ENCODE results near the gene FN3KRP.

Gene FN3KRP

DNA sequence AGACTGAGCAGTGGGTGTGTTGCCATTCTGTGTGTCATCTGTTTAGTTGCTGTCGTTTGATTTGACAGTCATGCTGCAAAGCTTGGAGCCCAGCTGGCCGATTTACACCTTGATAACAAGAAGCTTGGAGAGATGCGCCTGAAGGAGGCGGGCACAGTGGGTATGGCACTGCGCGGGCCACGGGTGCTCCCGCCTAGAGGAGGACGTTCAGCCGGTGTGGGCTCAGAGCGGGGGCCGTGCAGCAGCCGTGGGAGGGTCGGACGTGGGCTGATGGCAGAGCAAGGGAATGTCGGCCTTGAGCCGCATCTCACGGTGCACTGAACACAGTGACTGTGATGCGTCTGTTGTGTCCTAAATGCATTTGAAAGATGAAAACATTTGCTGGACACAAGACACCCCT is 3.7 kb downstream of the FN3KRP start:
- H3K36me3 ChIP-seq (ENCODE audit: control insufficient read depth, insufficient read depth, low read length), result peaks cover 10% of the 10 kb centered on the region
- DNase-seq (ENCODE audit: extremely low read depth, insufficient read length), result no peak
- TF ChIP-seq CTCF (IDR thresholded peaks at IDR 0.05; ENCODE audit: insufficient read depth, low read length, poor library complexity, severe bottlenecking), result no peak
- H3K4me3 ChIP-seq (replicated peaks; ENCODE audit: low read depth, low read length), result no peak overlapping the region
- H3K27me3 ChIP-seq (replicated peaks; ENCODE audit: control insufficient read depth, insufficient read depth, low read length), result no peaks in the 10 kb centered on the region

DNA sequence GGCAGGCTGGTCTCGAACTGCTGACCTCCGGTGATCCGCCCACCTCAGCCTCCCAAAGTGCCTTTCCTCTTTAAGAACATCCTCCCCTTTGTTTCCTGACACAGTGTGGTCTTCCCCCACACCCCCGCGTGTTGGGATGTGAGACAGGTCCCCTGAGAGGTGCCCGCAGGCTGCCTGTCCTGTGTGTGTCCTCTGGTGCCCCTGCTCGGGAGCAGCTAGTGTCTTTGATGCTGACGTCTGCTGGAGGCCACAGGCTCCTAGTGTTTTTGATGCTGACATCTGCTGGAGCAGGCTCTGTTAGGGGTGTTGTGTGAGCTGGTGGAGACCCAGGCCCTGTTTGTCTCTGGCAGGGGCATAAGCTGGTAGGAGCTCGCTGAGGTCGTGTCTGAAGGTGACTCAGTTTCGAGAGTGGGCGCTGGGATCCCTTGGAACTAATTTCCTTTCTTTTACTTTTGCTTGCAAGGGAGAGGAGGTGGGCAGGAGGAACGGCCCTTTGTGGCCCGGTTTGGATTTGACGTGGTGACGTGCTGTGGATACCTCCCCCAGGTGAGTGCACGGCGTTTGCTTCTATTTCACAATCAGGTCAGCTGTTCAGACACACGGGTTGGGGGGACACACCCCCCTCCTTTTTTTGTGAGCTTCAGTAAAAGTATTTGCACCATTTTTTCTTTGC is 6.0 kb downstream of the FN3KRP start:
- no peak for DNase-seq (ENCODE audit: extremely low read depth, insufficient read length)
- H3K4me3 ChIP-seq (replicated peaks; ENCODE audit: low read depth, low read length), result no peak overlapping the region
- no peak for TF ChIP-seq CTCF (IDR thresholded peaks at IDR 0.05; ENCODE audit: insufficient read depth, low read length, poor library complexity, severe bottlenecking)
- peaks cover 17% of the 10 kb centered on the region for H3K36me3 ChIP-seq (ENCODE audit: control insufficient read depth, insufficient read depth, low read length)
- no peaks in the 10 kb centered on the region for H3K27me3 ChIP-seq (replicated peaks; ENCODE audit: control insufficient read depth, insufficient read depth, low read length)

GRCh38 chr17:82723169-82723807 is 6.8 kb downstream of the FN3KRP start:
- Histone ChIP-seq H3K4me3 (replicated peaks; ENCODE audit: low read depth, low read length) (no peak overlapping the region), H3K27me3 (replicated peaks; ENCODE audit: control insufficient read depth, insufficient read depth, low read length) (no peaks in the 10 kb centered on the region), H3K36me3 (ENCODE audit: control insufficient read depth, insufficient read depth, low read length) (peaks cover 17% of the 10 kb centered on the region)
- no peak for TF ChIP-seq CTCF (IDR thresholded peaks at IDR 0.05; ENCODE audit: insufficient read depth, low read length, poor library complexity, severe bottlenecking)
- no peak for DNase-seq (ENCODE audit: extremely low read depth, insufficient read length)

DNA sequence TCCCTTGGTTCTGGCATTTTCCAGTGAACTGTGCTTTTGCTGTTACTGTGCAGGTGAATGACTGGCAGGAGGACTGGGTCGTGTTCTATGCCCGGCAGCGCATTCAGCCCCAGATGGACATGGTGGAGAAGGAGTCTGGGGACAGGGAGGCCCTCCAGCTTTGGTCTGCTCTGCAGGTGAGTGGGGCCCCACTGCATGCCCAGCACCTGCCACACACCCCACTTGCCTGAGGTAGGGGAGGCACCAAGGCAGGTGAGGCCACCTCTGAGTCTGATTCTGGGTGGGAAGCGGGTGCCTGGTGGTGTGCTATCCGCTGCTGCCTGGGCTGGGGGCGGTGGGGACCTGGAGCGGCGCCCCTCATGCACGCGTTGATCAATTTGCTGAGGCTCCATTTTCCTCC is 9.9 kb downstream of the FN3KRP start:
- H3K36me3 ChIP-seq (ENCODE audit: control insufficient read depth, insufficient read depth, low read length), result peaks cover 21% of the 10 kb centered on the region
- no peak for DNase-seq (ENCODE audit: extremely low read depth, insufficient read length)
- no peak for TF ChIP-seq CTCF (IDR thresholded peaks at IDR 0.05; ENCODE audit: insufficient read depth, low read length, poor library complexity, severe bottlenecking)

GRCh38 chr17:82729479-82730260 is 13.2 kb downstream of the FN3KRP start:
- Histone ChIP-seq H3K27me3 (replicated peaks; ENCODE audit: control insufficient read depth, insufficient read depth, low read length) (no peaks in the 10 kb centered on the region), H3K36me3 (ENCODE audit: control insufficient read depth, insufficient read depth, low read length) (peaks cover 20% of the 10 kb centered on the region), H3K4me3 (replicated peaks; ENCODE audit: low read depth, low read length) (no peak overlapping the region)
- no peak for TF ChIP-seq CTCF (IDR thresholded peaks at IDR 0.05; ENCODE audit: insufficient read depth, low read length, poor library complexity, severe bottlenecking)
- DNase-seq (ENCODE audit: extremely low read depth, insufficient read length), result no peak

More for the DNA sequence above, 9.9 kb downstream of the FN3KRP start:
- Histone ChIP-seq H3K4me3 (replicated peaks; ENCODE audit: low read depth, low read length) (no peak overlapping the region), H3K27me3 (replicated peaks; ENCODE audit: control insufficient read depth, insufficient read depth, low read length) (no peaks in the 10 kb centered on the region)
